Measurements from ENCODE around the gene SLC9A3. TPM values are rescaled to one million over a fixed set of nuclear protein-coding genes. Genes with fewer than 3 reads are reported as not detected.

SLC9A3 gene
- total RNA-seq, 1 donor from 2014 or later: 1.3 TPM

- no peak overlapping the region for H3K4me3 ChIP-seq (ENCODE audit: low read depth, low read length)
- TF ChIP-seq CTCF (conservative IDR thresholded peaks at IDR 0.05; ENCODE audit: low read depth, low read length): no peak
- no peak for DNase-seq (ENCODE audit: low read depth)
These were observed 918 bp upstream of the SLC9A3 start for GRCh38 chr5:524973-525761.

GRCh38 chr5:523441-524222 lies 617 bp downstream of the SLC9A3 start:
- H3K4me3 ChIP-seq (ENCODE audit: low read depth, low read length): no peak overlapping the region
- no peak for DNase-seq (ENCODE audit: low read depth)
- TF ChIP-seq CTCF (conservative IDR thresholded peaks at IDR 0.05; ENCODE audit: low read depth, low read length): no peak

GRCh38 chr5:522899-523440 lies 1.3 kb downstream of the SLC9A3 start:
- TF ChIP-seq CTCF (conservative IDR thresholded peaks at IDR 0.05; ENCODE audit: low read depth, low read length): no peak
- DNase-seq (ENCODE audit: low read depth): no peak
- H3K4me3 ChIP-seq (ENCODE audit: low read depth, low read length): no peak overlapping the region

- DNase-seq (ENCODE audit: low read depth): no peak
- H3K4me3 ChIP-seq (ENCODE audit: low read depth, low read length): no peak overlapping the region
- no peak for TF ChIP-seq CTCF (conservative IDR thresholded peaks at IDR 0.05; ENCODE audit: low read depth, low read length)
These were observed 2.1 kb downstream of the SLC9A3 start for GRCh38 chr5:522116-522515.

GRCh38 chr5:521680-522079 lies 2.6 kb downstream of the SLC9A3 start:
- no peak overlapping the region for H3K4me3 ChIP-seq (ENCODE audit: low read depth, low read length)
- no peak for DNase-seq (ENCODE audit: low read depth)
- TF ChIP-seq CTCF (conservative IDR thresholded peaks at IDR 0.05; ENCODE audit: low read depth, low read length): no peak

GRCh38 chr5:520850-521226 lies 3.4 kb downstream of the SLC9A3 start:
- TF ChIP-seq CTCF (conservative IDR thresholded peaks at IDR 0.05; ENCODE audit: low read depth, low read length): no peak
- H3K4me3 ChIP-seq (ENCODE audit: low read depth, low read length): no peak overlapping the region
- DNase-seq (ENCODE audit: low read depth): no peak

Measured in epithelial cell of proximal tubule (primary cell).